ENCODE measurements around the gene KIAA1210. TPM values are rescaled to one million over a fixed set of nuclear protein-coding genes. Genes with fewer than 3 reads are reported as not detected.

KIAA1210 gene
- total RNA-seq: 4.9 TPM

DNA sequence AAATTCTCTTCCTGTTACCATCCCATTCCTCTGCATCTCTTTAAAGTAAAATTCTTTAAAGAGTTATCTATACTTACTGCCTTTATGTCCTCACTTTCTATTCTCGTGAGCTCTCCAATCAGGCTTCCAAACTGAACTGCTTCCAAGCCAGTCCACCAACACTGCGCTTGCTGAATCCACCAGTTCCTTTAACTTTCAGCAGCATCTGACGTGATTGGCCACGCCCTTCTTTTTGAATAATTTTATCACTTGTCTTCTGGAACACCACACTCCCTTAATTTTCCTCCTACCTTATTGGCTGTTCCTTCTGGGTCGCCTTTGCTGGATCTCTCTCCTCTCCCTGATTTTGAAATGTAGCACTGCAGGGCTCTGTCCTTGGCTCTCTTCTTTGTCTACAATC, at the start of gene KIAA1210:
KIAA1210 (minus strand) TSS at position 163 of the 400 bp plus-strand sequence. CDS start 4,170 bp downstream, outside the sequence.
- DNase-seq (ENCODE audit: low spot score): no peak

DNA sequence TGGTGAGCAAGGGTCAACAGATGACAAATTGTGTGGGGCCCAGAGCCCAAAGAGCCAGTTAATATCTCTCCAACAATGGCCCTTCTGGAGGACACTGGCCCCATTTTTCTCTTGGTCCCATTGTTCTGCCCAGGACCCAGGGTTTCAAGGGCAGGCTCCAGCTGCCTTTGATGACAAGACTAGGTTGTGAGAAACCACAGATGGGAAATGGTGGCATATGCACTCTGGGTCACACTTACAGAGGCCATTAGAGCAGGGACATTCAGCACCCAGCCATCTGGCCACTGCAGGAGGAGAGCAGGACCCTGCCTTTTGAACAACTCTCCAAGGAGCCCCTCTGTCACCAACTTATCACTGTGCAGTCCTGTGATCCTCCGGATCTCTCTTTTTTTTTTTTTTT, 49.7 kb upstream of the KIAA1210 start:
- DNase-seq (ENCODE audit: low spot score): no peak

DNA sequence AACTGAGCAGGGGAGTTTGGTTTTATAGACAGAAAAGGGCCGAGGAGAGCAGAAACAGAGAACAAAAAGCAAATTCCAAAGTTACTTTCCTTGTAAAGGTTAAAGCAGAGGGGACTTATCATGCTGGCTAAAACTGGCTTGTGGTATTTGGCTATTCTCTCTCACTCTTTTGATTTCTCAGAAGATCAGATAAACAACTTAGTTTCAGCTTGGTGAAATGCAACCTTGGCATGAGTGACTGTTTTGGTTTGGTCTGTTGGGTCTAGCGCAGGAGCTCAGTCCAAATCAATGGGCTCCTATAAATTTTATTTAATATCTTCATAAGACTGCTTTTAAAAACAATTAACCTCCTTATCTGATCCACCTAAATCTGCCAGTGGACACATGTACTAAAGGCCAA, 47.3 kb upstream of the KIAA1210 start:
- DNase-seq (ENCODE audit: low spot score): no peak

DNA sequence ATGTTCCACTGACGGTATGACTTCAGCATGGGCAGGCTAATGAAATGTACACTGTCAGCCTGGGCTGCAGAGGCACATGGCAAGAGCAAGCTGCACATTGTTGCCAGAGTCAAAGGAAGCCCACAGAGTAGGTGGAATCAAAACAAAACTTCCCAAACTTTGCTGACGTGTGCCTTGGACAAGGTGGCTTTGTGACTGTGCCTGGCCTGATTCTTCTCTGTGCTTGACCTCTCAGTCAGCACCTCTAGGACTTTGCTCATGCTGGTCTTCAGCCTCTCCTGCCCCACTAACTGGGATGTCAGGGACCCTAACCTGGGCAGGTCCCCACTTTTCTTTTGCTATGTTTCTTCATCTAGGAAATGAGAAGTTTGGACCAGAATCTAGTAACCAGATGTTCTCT, 40.5 kb upstream of the KIAA1210 start:
- DNase-seq (ENCODE audit: low spot score): no peak

DNA sequence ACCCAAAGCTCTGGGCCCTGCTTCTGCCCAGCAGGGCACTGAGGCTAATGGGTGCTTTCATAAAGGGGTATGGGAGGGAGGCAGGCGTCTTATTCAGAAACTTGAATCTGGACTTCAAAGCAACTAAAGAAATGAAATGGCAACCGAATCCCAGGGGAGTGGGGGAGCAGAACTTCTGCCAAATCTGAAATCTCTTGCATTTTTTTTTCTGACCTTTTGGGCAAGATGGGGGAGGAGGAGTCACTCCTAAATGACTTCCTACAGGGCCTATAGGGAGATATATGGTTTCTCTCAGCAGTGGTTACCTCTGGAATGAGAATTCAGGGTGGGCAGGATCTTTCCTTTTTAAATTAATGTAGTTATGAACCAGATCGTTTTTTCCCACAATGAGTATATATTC, 30.6 kb upstream of the KIAA1210 start:
- DNase-seq (ENCODE audit: low spot score): no peak

DNA sequence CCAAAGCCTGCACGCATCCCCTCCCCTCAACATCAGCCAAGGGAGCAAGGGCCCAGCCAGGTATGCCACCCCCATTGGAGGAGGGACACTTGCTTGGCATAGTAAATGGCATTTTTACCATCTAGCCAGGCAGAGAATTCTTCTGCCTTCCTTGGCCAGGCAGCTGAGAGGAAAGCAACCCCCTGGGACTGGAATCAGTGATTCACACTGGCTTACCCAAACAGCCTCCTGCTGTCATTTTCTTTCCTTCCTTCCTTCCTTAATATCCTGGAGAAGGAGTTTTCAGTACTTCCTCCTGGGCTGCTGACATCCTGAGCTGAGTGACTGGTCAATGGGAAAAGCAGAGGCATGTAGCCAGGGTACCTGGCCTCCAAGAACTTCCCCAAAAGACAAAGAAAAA, 28.6 kb upstream of the KIAA1210 start:
- DNase-seq (ENCODE audit: low spot score): no peak

DNA sequence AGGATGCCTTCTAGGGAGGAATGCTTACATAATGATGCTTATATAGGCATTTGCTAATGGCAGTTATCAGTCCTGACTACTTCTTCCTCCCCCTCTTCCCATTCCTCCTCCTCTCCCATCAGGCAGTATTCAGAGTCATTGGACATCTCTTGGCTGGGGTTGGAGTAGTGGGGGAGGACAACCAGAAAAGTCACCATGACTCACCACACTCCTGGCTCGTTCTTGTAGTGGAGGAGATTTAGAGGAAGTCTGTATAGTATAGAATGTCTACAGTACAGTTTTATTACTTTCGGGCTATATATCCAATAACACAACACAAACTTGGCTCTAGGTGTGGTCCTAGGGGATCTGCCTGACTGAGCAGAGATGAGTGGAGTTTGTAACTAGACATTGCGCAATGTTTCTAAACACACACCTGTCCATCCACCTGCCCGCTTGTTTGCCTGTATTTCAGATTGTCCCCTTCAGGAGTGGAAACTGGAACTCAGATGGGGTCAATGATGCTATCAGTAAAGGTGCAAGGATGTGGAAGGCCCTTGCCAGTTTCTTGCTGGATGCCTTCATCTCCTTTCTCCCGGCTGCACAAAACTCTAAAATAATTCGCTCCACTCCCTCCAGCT, 27.9 kb upstream of the KIAA1210 start:
- no peak for DNase-seq (ENCODE audit: low spot score)

DNA sequence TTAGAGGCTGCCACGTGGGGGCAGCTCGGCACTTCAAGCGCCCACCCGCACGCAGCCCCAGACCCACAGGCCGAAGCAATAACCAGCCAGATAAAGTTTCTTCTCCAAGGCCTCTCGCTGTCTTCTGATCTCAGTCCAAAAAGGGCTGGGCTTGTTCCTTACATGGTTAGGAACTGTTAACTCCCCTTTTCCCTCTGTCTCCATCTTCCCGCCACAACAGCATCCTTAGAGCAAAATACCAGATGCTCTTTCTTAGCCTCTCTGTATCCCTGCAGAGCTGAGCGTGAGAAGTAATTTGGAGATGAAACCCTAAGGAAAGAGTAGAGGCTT, 23.4 kb upstream of the KIAA1210 start:
- DNase-seq (ENCODE audit: low spot score): peak; percentile 44

DNA sequence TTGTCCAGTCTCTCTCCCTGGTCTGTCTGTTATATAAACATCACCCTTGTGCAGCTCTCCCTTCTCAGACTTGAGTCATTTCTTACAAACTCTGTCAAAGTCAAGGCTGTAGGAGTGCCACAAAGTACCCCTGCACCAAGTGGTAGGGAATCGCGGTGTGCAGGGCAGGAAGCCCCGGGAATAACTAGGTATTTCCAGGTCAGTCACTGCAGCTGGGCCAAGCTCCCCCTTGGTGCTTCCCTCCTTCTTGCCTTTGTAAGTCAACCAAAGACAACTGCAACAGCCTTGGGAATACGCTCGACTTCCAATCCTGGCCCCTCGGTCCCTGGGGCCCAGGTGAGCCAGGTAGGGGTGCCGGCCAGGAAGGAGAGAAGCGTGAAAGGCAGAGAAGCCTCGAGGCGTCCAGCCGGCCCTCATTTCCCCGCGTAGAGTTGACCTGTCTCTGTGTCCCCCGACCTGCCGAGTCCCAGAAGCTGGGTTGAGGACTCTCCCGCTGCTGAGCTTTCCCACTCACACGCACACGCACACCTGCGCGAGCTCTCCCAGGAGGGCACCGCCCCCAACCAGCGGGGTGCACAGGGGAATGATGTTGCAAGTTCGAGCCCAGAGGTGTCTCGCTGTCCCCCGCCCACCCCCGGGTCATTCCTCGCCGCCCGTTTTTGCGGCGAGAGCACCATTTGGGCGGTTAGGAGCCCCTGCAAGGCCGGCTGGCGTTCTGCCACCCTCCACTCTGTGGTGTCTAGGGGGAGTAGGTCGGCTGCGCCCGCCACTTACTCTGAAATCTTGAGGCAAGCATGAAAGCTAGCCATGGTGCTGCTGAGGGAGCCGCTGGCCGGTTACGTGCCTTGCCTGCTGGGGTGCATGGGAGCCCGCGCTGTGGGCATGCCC, 22.8 kb upstream of the KIAA1210 start:
- DNase-seq (ENCODE audit: low spot score): no peak

DNA sequence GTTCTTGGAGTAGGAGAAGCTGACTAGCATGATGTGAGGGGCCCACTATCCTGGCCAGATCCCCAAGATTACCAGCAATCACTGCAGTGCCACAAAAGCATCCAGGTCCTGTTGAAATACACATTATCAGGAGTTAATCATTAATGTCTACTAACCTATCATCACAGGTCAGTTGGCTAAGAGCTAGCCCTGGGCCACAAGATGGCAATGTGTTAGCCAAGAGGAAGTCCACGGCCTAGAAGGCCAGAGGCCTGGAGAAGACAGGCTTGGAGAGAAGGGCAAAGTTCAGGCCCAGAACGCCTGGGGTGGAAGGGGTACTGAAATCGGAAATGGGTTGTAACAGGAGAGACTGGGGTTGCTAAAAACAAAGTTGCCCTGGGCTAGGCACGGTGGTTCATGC, 19.9 kb upstream of the KIAA1210 start:
- no peak for DNase-seq (ENCODE audit: low spot score)

DNA sequence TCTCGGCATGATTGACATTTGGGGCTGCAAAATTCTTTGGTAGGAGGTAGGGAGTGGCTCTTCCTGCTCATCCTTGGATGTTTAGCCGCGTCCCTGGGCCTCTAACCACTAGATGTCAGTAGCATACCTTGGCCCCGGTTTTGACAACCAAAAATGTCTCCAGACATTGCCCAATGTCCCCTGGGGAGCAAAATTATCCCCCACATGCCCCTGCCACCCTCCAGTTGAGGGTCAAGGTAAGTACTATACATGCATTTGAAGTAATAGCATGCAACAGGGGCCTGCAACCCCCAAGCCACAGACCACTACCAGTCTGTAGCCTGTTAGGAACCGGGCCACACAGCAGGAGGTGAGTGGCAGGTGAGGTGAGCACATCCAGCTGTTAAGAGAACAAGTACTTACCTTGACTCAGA, 17.6 kb upstream of the KIAA1210 start:
- DNase-seq (ENCODE audit: low spot score): no peak

DNA sequence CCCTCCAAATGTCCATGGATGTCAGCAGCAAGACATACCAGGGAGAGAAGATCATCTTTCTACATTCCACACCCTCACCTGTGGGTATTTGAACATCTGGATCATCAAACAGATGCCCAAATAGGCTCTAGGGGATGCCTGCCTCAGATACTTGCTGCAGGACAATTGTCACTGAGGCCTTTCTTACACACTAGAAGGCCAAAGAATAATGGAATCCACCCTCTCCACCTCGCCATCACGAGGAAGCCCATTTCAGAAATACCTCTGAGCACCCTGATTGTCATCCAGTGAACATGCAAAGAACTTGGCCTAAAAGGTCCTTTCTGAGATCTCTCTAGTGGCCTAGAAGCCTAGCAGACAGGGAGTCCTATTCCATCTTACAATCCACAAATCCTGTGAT, 6.9 kb upstream of the KIAA1210 start:
- no peak for DNase-seq (ENCODE audit: low spot score)

DNA sequence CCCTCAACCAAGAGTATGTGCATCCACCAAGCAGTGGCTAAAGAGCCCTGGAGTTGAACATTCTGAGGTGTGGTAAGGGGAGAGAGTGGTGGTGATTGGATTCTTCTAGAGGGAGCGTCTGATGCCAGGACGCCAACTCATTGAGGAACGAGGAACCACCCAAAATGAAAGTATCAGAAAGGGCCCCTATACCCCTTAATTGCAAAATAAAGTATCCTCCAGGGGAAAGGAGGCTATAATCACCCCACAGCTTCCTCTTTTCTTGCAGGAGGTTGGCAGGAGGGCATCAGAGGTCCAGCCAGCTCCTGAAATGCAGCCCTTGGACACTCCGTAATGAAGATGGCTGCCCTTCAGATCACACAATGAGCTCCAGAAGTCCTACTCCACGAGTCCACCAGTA, 5.3 kb upstream of the KIAA1210 start:
- DNase-seq (ENCODE audit: low spot score): no peak

DNA sequence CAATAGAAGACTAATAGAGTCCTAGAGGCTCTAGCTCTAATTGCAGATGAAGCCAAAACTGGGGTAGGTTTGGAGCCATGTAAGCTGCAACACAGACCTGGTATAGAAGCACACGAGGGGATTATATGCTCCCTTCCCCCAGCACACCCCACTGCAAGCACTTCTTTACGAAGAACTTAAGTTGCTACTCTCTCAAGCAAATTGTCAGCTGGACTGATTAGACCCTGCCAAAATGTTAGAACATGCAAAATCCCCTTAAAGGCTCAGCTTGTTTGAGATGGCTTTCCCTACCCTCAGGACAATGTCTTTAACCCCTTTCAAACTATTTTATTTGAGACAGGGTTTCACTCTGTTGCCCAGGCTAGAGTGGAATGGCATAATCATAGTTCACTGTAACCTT, 4.7 kb upstream of the KIAA1210 start:
- no peak for DNase-seq (ENCODE audit: low spot score)

DNA sequence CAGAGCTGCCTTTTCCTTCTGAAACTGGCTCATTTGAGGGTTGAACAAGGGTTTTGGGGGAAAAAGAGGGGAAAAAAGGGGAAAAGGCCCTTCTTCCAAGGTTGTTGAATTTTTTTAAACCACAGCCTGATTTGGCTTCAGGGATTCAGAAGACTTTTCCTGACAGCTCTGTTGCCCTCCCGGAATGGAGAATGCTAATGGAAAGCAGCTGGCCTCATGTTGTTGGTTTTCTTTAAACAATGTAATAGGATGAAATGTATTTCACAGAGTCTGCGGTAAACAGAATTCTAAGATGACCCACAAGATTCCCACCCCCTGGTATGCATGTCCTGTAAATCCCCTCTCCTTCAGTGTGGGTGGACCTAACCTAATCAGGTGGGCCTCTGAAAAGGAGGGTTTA, 3.3 kb upstream of the KIAA1210 start:
- DNase-seq (ENCODE audit: low spot score): no peak

DNA sequence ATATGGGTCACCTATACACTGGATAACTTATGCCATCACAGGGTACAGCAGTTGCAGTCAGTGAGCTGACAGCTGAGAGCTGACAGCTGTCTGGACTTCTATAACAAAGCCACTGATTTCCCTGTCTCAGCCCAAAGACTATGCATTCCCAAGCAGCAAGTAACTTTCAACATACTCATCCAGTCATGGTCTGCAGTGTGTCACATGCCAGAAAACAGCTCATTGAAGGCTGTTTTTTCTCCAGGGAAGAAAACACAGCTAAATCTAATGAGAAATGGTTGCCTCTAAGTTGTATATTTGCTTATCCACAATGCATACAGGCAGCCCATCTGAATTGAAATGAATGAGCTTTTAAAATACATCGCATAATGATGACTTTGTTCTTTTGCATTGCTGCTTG, 6.3 kb downstream of the KIAA1210 start:
- DNase-seq (ENCODE audit: low spot score): no peak

DNA sequence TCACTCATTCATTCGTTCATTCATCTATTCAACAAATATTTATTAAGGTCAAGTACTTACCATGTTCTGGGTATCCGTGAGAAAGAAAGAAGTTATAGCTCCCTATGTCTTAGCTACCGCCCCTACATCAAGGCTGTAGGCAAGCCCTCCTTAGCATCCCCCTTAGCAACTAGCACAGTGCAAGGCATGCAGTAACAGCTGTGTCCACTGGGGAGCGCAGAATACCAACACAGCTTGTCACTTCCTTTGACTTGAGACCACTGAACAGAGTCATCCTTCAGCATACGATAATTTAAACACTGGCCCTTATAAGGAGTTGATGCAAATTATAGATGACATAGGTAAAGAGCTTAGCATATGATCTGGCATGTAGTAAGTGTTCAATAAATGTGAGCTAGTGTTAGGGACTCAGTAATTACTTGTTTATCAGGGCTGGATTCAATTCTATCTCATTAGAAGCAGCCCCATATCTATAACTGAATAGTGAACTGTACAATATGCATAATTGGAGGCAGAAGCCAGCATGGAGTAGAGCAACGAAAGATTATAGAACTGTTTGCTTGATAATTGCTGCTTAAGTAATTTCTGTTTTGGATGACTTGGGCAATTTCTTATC, 8.7 kb downstream of the KIAA1210 start:
- DNase-seq (ENCODE audit: low spot score): peak; percentile 46

DNA sequence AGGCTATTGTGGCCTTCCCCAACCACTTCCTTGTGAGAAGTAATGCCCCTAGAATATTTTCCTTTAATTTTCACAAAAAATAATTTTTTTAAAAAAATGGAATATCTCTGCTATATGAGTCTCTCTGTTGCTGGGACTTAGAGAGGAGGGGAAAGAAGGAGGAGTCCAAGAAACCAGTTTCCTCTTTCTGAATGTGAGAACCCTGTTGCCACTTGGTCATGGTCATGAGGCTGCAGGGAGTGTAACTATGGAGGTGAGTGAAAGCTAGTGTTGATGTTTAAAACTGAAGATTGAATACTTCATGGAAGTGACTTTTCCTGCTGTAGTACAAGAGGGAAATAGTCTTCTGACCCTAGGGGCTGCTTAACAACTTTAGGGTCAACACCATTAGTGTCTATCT, 20.4 kb downstream of the KIAA1210 start:
- DNase-seq (ENCODE audit: low spot score): no peak

DNA sequence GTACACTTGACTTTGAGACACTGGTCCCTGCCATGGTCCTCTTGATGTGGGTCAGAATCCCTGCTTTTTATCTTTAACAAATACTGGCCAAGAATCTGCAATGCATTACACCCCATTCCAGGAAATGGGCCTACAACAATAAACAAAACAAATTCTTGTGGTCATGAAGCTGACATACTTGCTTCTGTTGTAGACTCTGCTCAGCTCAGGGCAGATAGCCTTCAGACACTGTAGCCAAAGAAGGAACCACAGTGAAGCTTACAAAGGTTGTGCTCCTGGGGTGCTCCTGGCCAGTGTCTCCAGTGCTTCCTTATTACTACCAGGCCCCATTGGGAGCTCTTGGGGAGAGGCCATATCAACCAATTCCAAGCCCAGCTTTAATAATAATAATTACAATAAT, 21.8 kb downstream of the KIAA1210 start:
- DNase-seq (ENCODE audit: low spot score): no peak

DNA sequence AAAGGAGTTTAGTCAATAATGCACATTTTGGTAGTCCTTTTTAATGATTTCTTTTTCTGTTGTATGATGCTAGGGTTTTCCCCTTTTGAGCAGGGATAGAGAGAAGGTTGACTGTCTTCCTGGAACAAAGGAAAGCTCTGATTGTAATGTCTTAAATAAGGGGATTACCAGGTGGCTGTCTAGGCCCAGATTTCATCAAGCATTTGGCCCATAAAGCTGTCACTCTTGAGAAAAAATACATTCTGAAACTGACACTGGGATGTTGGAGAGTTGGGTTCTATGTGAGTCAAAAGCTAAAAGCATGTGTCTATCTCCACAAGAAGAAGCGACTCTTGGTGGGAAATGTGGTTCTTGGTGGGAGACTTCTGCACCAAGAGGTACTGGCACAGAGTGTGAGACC, 26.4 kb downstream of the KIAA1210 start:
- no peak for DNase-seq (ENCODE audit: low spot score)

DNA sequence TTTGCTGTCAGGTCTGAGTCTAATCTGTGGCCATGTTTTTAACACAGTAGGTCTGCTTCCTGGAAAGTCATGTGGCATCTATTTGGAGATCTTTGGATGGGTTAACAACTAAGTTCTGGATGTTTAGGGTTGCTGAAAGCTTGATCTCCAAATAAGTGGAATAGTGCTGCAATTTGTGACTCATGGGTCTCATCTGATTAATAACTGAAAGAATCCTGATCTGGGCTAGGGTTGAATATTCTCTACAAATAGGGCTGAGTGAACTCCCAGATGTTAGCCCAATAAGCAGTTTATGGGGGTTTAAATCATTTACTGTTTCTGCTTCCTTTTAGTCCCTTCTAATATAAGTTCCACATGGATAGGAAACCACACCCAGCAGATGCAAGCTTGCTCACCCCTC, 31.7 kb downstream of the KIAA1210 start:
- DNase-seq (ENCODE audit: low spot score): no peak

DNA sequence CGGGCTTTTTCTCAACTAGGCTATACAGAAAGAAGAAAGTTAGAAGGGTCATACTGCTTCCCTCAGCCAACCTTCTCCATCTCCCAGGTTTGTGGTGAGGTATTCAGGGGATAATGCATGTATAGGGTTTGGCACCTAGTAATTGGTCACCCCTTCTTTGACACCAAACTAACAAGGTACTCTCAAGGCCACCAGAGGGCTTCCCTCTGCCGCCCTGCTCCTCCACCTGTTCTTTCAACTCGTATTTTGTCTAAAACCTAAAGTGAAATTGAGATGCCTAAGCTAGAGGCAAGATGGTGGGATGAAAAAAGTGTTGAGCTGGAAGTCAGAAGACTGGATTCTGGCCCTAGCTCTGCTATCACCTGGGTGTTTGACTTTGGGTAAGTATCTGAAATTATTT, 32.8 kb downstream of the KIAA1210 start:
- DNase-seq (ENCODE audit: low spot score): no peak

All from ureter (tissue), 1 donor.